GM21526 (cell line): ENCODE measurements around the gene DHX36.

ENCODE experiments used
- ATAC-seq: cut with Tn5 transposase; IDR thresholded peaks from one replicate; pipeline ENCODE4 v1.9.1; 2021; ENCODE audit warnings: moderate library complexity; ENCODE audit not compliant: unreplicated experiment, low FRiP score

Gene DHX36

DNA sequence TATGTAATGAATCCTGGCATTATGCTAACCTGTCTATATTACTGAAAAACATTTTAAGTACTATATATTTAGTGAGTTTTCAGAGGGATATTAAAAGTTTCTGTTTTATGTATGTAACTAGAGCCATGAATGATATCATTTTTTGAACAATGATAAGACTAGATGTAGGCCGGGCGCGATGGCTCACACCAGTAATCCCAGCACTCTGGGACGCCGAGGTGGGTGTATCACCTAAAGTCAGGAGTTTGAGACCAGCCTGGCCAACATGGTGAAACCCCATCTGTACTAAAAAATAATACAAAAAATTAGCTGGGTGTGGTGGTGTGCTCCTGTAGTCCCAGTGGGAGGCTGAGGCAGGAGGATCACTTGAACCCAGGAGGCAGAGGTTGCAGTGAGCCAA, 34.1 kb downstream of the DHX36 start:
- no peak for ATAC-seq

DNA sequence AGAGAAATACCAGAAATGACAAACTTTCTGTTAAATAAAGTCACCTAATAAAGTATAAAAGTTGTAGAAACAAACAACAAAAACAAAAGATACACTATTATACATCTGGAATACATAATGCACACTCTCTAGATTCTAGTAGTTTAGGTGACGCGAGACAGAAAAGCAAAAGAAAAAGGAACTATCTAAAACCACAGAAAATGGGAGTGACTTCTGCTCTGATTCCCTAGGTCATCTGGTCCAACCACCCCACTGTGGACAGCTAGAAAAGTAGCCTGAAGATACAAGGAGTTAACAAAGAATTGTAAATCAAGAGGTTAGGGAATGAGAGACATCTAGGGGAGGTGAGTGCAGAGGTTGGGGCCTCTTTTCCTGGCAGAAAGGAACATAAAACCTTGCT, 39.1 kb downstream of the DHX36 start:
- ATAC-seq: no peak

DNA sequence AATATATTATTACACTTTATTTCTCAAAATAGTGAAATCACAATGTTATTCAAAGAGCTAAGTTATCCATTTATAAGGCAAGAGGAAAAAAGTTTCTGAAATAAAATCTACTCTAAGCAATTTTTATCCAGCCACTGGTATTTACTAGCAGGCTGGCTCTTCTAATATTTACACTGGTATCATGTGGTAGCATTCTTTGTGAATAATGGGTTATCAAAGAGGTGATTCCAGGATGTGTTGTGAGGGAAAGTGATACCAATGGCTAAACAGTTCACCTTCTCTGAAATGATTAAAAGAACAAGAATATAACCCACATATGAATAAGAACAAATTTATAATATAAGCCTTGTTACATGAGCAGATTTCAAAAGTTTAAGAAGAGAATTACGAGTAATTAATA, 44.1 kb downstream of the DHX36 start:
- ATAC-seq: no peak

DNA sequence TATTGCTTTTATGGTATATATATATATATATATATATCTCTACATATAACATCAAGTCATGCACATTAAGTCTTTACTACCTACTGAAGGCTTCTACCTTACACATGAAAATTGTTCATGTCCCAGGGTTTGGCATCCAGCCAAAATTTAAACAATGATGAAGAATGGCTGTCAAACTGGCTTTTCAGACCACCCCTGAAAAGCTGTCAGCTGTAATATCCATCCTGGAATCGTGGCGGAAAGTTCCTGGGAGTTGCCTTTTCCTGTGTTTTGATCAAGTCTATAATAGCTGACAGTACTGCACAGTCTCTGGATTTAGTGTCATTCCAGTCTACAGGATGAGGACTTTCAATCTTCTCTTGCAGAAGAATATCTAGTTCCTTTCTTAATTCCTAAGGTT, 48.3 kb downstream of the DHX36 start:
- ATAC-seq: no peak

DNA sequence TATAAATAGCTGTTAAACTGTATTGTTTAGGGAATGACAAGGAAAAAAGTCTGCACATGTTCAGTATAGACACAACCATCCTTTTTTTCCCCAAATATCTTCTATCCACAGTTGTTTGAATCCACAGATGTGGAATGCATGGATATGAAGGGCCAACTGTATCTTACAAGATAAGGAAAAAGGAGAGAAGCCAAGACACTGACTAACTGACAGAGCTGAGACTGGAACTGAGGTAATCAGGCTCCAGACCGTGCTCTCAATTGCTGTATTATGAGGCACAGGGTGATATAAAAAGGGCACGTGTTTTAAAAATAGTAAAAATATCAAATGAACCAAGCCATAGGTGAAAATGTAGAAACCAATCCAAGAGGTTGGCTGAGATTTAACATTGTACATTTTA, 49.0 kb downstream of the DHX36 start:
- ATAC-seq: no peak

DNA sequence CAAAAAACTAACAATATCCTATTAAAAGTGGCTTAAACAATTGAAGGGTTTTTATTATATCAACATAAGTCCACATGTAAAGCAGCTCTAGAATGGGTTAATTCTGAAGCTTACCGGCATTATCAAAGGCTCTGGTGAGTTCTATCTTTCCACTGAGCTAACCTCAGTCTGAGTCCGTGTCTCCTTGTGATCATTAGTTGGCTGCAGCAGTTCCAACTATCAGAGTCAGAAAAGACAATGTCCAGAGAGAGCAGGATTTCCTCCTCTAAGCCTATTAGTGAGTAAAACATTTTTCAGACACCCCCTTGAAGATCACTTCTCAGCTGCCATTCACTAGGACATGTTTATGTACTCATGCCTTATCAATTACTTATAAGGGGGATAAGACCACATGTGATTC, 49.9 kb downstream of the DHX36 start:
- ATAC-seq: no peak

DNA sequence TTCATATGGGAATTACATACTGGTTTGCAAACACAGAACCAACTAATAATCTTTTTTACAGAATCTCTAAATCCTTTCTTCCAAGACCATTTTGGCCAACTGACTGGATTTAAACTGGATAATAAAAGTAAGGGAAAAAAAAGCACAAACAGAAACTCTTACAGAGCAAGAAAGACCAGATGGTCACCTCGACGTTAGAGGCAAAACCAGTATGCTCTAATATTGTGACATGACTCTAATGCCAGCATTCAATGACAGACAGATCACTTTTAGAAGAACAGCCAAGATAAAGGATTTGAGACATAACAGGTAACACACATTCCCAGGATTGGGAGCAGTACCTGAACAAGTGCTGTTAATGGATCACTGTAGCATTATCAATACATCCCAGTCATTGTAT, 50.9 kb downstream of the DHX36 start:
- no peak for ATAC-seq

DNA sequence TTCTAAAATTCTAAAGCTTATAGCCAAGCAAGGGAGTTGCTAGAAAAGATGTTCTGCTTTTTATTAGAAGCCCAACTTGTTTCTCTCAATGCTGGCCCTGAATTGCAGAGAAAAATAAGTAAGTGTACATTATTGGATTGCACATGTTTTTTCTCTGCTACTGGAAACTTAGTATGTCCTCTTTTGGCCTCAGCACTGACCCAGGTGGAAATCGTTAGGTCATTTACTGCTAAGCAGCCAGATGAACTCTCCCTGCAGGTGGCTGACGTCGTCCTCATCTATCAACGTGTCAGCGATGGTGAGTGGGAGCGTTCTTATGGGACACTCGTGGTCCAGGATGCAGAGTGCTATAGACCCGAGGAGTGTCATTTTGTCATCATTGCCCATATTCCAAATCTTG, 69.8 kb downstream of the DHX36 start:
- ATAC-seq: no peak

DNA sequence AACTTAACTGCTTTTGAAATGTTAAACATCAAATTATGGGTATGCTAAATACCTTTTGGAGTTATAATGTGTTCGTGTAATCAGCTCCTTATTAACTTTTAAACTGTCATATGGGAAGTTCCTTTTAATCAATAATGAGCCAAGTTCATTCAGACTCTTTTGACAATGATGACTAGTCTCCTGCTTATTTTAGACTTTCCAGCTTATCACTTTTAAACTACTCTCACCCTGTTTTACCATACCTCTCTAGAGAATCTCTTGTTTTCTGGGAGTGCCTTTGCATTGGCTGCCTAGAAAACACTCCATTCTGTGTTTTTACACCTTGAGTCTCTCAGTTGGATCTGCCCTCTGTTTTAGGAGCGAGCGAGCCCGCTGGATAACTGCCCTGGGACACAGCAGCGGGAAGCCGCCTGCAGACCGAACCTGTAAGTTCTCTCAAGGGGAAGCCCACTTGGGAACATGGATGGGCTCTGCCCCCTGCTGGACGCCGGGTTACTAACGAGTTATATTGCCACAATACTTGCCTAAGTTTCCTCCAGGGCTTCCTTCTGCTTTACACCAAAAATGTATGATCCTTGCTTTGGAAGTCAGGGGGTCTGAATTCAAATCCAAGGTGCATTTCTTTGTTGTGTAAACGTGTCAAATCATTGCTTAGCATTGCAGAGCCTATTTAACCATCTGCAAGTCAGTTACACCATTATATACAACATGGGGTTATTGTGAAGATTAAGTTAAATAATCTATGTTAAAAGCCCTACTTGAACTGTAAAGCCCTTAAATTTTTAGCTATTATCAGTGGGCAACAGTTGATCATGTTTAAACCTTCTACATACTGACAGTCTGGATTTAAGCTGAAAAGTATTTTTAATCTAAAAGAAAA, 71.3 kb downstream of the DHX36 start:
- ATAC-seq: peak; percentile 74

DNA sequence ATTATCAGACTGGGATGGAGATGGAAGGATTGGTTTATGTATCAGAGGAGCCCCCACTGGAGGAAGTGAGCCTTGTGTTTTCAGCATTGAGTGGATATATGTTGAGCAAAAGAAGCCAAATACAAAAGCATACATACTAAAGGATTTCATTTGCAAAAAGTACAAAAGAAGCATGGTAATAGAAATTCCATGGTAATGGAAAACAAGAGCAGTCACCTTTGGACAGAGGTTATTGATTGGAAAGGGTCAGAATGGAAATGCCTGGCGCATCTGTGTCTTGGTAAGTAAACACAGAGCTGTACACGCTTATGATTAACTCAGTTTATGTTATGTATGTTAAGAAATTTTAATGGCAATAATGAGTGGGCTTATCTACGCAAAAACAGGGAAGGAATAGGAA, 72.7 kb downstream of the DHX36 start:
- ATAC-seq: no peak

DNA sequence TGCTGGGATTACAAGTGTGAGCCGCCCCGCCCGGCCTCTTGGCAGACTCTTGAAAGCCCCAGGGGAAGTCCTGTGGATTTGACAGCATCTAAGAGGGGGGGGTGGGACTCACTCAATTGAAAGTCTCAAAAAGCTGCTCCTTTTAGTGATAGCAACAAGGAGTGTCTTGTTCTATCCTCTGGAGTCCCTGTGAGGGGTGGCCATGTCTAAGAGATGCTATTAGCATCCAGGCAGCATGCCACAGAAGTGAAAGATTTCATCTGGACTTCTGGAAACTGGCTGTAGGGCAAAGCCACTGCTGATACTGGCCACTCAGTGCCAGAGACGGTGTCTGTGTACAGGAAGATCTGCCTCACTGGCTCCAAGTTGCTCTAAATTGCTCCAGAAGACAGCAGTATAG, 74.0 kb downstream of the DHX36 start:
- no peak for ATAC-seq

DNA sequence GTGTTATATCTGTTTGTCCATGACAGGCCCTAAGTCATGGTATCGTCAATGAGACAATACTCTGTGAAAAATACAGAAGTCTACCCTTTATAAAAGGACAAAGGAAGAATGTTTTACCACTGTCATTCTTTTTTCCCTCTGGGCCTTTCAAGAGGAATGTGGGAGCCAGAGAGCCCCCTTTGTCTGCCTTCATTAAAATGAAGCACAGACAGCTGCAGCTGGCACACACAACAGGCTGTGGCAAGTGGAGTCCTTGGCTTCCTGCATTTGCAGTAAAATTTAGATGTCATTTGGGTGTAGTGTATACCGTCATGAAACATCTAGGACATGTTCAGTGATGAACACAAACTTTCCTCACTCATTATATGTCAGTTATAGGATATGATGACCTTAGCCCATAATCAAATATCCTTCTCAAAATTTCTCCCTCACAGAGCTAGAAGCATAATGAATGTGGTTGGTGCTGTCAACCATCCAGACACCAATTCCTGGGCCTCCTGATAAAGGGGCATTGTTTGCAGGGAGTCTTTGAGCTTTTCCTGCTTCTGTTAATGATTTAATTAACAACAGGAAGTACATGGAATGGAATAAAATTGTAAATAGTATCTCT, 76.4 kb downstream of the DHX36 start:
- no peak for ATAC-seq

DNA sequence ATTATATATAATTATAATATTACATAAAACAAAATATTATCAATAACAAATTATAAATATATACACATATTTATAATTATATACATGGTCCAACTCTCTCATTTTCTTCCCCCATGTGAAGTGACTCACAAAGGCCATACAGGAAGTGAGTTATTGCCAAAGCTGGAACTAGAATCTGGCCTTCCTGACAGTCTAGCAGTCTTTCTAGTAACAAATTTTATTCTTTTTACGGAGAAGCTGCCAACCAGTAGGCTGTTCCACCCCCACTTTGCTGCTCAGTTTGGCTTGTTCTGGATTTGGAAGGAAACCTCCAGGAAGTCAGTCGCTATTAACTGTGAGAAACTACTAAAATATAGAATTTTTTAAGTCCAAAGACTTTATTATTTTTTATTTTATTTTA, 79.6 kb downstream of the DHX36 start:
- no peak for ATAC-seq

DNA sequence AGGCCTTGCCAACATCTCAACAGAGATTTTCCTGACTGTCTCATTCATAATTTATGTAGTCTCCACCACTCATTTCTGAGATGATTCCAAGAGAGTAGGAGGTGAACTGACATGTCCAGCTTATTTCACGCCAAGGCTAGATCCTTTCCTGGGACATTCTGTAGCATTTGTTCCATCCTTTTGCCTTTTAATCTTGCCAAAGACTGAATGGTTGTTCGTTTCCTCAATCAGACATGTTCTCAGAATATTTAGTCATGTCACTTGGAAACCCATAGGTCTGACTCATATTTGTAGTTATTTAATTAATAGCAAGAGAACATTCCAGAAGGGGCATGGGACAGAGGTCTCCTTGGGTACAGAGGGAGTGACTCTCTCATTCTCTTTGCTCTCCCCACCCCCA, 80.9 kb downstream of the DHX36 start:
- ATAC-seq: no peak

DNA sequence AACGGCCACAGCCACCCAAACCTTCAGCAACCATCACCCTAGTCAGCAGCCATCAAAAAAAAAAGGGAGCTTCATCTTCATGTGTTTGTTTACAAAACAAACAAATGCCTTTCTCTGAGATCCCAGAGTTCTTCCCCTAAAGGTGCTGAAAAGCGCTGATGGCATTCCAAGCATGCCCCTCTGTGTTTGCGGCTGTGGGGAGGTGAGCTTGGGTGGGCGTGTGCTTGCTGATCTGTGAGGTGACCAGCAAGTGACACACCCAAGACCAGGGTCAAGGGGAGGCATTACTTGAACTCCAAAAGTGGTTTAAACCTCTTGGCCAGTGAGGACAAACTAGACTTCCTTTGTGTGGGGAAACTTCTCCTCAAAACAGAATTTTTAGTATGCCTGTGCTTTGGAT, 81.5 kb downstream of the DHX36 start:
- ATAC-seq: no peak

DNA sequence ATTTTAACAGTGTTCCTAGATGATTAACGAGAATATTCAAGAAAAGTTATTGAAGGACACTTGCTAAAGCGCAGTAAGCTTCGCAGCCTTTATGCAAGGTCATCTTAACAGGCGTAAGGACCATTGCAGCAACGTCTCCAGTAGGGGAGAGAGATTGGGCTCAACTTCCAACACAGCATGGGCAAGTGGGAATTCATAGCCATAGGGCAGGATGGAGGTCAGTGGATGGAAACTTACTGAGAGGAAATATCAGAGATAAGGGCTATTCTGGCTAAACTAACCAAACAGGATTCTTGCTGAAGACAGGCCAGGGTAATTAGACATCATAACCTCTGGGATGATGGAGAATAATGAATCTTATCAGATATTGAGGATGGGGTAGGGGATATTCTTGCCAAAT, 82.8 kb downstream of the DHX36 start:
- ATAC-seq: no peak

DNA sequence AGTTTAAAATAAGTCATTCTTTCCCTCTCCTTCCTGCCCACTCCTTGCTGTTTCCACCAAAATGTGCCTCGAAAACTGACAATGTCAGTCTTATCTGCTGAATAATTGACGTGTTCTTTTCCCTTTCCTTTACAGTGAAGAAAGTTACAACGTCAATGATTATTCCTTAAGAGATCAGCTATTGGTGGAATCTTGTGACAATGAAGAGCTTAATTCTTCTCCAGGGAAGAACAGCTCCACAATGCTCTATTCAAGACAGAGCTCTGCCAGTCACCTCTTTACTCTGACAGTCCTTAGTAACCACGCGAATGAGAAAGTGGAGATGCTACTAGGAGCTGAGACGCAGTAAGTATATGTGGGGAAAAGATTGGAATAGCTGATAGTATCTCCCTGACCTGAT, 84.1 kb downstream of the DHX36 start:
- no peak for ATAC-seq

DNA sequence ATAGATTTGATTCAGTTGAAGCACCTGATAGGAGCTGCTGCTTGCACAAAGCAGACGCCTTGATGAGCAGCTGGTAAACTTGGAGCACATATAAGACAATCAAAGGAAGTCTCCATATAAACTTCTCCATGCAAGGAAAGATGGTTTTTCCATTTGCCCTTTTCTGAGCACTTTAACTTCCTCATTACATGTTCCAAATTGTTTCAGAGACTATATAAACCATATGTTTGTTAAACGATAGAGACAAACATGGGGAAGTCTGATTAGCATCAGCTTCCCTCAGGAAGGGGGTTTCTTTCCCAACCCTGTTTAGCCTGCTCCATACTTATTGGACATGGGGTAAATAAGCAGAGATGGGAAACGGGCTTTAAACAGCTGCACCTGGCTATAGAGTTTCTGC, 88.0 kb downstream of the DHX36 start:
- ATAC-seq: no peak

DNA sequence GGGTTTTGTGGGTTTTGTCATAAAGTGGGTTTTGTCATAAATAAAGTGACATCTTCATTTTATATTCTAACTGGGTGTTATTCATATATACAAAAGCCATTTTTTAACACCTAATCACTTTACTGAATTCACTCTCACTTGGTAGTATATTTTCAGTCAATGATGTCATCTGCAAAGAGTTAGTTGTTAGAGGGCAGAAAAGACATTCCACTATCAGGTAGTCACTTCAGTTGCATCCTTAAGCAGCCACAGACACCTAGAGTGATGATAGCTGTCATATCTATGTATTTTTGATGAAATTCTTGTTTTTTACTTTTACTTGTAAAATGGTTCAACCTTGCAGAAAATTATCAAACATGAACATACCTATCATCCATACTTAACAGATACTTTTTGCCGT, 89.0 kb downstream of the DHX36 start:
- ATAC-seq: no peak

DNA sequence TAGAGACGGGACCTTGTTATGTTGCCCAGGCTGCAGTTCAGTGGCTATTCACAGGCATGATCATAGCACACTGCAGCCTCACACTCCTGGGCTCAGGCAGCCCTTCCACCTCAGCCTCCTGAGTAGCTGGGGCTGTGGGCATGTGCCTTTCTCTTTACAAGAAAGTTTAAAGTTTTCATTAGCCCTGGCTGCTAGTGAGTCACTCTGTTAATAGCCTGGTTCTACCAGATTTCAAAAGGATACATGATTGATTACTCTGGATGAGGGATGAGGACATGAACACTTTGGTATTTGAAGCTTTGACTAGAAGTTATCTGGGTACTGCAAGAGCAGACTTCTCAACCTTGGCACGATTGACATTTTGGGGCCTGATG, 95.1 kb downstream of the DHX36 start:
- no peak for ATAC-seq

DNA sequence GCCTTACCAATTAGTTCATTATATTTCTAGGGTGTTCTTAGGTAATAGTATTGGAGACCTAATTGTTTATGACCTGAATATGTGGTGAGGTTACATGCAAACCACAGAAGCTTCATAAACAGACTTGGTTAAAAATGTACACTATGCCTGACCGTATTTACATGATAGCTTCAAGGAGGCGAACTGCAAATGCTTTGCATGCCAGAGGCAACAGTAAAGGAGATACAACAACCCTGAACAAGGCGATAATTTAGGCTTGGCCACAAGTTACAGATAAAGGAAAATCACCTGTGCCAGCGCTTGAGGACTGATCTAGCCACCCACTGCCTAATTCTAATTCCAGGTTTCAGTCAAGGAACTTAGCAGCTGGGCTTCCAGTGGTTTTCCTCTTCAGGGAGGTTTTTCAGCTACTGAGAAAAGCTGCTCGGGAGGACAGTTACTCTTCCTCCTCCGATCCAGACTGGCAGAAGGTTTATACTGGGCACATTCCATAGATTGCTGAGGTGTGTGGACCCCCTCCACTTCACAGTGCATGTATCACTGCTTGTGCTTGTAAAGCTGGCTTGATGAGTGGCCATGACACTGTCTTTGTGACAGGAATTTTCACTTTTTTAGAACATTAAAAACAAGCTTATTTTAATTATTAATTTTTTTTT, 95.6 kb downstream of the DHX36 start:
- no peak for ATAC-seq

DNA sequence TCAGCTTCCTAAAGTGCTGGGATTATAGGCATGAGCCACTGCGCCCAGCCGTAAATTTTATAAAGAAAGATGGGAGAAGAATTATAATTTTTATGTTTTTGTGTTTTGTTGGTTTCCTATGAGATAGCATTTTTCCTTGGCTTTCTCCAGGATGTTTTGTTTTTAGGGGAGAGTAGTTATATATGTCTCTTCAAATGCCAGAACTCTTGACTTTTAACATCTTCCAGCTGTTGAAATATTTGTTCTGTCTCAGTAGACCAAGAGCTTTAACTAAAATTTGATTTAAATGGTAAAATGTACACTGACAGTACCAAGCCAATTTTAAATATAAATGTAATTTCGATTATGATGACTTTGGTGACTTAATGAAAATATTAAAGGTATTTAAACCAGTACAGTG, 96.8 kb downstream of the DHX36 start:
- ATAC-seq: no peak
